HG02610 (cell line): ENCODE results near the gene ARL8B.
A peak's percentile ranks its signal among the peaks of the same experiment; 100 is the strongest.

Experiments used
- ATAC-seq: cut with Tn5 transposase; IDR thresholded peaks from one replicate; pipeline ENCODE4 v1.9.1; 2021; ENCODE audit warnings: mild to moderate bottlenecking, moderate library complexity; ENCODE audit not compliant: unreplicated experiment

The ARL8B gene

GRCh38 chr3:5186089-5186857 is 64.2 kb downstream of the ARL8B start:
- ATAC-seq = no peak

DNA sequence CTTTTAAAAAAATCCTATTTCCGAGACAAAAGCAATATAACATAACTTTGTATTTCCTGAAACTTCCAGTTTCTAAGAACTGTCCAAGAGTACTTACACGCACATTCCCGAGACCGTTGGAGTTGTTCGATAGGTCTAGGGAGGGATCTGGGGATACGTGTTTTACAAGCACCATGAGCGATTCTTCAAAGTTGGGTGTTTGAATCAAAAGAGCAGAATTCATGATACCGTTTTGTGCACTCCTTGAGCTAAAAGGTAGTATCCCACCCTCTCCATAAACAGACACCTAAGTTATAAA is 64.7 kb downstream of the ARL8B start:
- no peak for ATAC-seq

DNA sequence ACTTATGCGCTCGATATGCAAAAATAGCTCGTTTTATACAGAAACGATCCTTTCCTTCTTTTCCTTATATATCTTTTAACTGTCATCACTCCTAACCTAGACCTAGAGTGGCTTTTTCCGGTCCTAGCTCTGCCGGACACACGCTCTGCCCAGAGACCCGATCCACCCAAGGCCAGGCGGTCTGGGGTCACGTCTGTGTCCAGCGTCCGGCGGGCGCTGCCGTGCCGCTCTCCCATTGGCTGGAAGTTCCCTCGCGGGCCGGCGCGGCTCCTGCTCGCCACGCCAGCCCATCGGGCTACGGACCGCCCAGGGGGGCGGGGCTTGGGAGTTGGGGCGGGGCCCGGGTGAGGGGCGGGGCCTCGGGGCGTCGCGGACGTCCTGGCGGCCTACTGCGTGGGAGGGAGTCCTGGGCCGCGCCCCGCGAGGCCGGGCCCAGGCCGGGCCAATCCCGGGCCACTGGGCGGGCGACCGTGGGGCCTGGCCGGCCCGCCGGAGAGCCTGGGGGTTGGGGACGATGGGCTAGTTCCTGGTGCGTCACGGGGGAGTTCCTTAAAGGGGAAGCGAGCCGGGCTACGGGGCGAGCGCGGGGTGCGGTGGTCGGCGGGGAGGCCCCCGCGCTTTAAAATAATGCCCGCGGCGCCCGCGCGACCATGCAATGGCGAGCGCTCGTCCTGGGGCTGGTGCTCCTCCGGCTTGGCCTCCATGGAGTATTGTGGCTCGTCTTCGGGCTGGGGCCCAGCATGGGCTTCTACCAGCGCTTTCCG is 65.2 kb downstream of the ARL8B start, which contains the start of gene EDEM1:
EDEM1 (plus strand) TSS at position 552 of the 764 bp plus-strand sequence; CDS start at position 651, 99 bp downstream.
- peak; percentile 91 for ATAC-seq

DNA sequence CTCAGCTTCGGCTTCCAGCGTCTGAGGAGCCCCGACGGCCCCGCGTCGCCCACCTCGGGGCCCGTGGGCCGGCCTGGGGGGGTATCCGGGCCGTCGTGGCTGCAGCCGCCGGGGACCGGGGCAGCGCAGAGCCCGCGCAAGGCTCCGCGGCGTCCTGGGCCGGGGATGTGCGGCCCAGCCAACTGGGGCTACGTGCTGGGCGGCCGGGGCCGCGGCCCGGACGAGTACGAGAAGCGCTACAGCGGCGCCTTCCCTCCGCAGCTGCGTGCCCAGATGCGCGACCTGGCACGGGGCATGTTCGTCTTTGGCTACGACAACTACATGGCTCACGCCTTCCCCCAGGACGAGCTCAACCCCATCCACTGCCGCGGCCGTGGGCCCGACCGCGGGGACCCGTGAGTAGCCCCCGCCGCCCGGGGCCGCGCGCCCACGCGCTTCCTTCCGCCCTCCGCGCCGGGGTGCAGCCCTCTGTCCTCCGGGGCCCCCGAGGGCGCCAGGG is 65.9 kb downstream of the ARL8B start:
- ATAC-seq = peak; percentile 22

- ATAC-seq = no peak
Measured at GRCh38 chr3:5188419-5189221, 66.5 kb downstream of the ARL8B start.

DNA sequence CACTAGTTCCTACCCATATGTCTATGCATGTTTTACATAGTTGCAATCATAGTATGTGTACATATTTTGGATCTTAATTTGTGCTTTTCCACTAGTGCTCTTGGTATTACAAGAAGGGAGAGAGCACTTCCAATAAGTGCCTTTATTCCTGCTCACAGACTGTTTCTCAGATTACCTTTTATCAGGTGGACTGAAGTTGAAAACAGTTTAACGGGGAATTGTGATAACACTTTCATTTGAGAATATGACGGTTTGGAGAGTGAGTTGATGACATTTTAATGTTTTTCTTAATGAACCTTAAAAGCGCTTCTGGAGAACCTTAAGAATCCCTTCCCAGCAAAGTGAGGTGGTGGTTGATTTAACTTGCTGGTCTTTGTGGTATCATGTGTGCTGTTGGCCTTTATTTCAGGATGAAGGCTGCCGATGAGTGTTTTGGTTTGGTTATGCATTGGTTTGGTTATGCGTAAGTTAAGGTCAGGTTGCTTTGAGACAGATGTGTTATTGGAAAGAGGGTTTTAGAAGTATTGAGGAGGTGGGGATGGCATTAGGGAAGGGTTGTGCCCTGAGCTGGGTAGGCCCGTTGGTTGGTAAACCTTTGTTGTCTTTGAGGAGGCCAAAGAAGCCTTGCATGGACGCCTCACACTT is 68.2 kb downstream of the ARL8B start:
- no peak for ATAC-seq

DNA sequence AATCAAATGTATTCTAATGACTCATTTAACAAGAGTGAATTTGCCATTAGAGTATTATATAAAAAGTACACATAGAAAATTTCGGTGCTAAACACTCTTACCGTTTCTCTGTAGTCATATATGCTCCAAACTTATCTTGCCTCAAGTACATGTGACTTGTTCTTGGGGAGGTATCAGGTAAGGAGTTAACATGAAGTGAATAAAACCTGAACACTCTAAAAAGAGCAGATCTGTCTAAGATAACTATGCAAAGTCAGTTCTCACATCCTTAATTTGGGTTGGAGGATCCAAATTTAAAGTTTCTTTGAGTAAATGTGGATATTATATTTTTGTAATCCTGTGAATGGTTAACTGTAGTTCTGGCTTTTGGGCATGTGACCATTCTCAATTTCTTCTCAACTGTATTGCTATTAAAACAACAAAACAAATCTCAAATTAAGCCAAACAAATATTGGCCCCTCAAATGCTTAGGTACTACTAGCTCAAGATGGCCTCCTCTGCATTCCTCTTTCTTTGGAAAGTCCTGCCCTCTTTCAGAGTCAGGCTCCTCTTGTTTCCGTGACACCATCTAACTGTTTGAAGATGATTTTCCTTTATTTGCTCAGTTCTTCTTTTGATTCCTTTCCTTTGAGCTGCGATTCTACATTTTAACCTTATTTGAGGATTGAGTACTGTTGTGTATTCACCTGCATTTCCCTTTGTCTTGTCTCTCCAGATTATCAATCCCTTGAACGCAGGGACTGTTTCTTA is 69.6 kb downstream of the ARL8B start:
- no peak for ATAC-seq

GRCh38 chr3:5192571-5193365 is 70.7 kb downstream of the ARL8B start:
- ATAC-seq = no peak

DNA sequence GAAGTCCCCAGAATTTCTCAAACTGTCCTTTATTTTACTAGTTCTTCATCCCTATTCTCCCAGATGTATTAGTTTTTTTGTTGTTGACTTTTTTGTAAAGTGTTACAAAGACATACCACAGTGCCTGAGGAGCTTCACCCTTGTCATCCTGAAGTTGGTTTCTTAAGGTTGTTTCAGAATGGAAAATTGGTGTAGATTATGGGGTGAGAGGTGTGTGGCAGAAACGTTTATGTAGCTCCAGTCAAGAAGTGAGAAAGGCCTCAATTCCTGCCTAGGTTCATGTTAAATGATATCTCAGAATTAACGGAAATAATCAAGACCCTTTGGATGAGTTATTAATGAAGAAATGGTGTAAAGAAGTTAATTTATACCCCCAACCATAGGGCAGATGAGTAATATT is 72.2 kb downstream of the ARL8B start:
- no peak for ATAC-seq

GRCh38 chr3:5194801-5195509 is 72.9 kb downstream of the ARL8B start:
- ATAC-seq = peak; percentile 43

GRCh38 chr3:5195605-5196004 is 73.5 kb downstream of the ARL8B start:
- no peak for ATAC-seq

DNA sequence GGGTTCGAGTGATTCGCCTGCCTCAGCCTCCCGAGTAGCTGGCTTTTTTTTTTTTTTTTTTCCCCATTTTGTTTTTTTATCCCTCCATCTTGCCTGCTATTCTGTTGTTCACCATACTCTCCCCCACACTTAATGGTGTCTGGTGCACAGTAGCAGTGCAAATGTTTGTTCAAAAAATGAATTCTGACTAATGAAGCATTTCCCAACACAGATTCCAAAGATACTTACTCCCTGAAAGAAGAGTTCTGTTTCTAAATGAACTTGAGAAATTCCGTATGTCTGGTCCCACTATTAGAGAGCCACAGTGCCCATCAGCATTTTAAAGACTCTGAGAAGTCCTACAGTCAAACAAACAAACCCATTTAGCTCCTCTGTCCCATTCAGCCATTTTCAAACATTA is 74.9 kb downstream of the ARL8B start:
- no peak for ATAC-seq

DNA sequence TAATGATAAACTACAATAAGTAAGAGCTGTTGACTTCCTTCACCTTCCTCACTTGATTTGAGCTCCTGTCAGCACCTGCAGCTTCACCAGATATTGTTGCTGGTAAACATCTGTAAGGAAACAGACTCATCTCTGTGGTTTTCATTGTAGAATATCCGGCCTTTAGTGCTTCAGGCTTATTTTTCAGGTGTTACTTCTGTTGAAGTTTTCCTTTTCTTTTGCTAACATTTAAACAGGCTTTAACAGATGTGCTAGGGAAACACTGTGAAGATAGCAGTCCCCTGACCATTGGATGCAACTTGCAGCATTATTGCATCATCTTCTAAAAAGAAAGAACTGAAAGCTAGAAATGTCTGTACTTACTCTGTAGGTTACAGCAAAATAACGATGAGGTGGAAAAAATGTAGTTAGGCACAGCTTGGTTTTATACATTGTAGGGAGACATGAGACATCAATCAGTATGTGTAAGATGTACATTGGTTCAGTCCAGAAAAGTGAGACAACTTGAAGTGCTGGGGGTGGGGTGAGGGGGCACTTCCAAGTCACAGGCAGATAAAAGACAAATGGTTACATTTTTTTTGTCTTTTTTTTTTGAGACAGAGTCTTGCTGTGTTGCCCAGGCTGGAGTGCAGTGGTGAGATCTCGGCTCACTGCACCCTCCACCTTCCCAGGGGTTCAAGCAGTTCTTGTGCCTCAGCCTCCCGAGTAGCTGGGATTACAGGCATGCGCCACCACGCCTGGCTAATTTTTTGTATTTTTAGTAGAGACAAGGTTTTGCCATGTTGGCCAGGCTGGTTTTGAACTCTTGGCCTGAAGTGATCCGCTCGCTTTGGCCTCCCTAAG is 75.6 kb downstream of the ARL8B start:
- ATAC-seq = peak; percentile 72

- ATAC-seq = no peak
Measured at GRCh38 chr3:5198313-5198677, 76.2 kb downstream of the ARL8B start.

- ATAC-seq = peak; percentile 50
Measured at GRCh38 chr3:5198986-5199731, 77.1 kb downstream of the ARL8B start.

- no peak for ATAC-seq
Measured at GRCh38 chr3:5201536-5201935, 79.4 kb downstream of the ARL8B start.

GRCh38 chr3:5202222-5202621 is 80.1 kb downstream of the ARL8B start:
- ATAC-seq = no peak
